NCI-H2107 treated with DMSO at 0.1 percent for 48 hours (cell line): ENCODE results near the gene CKAP4.
"Not testable (repeated sequence)": the region's sequence is repeated elsewhere in the genome, so short reads cannot be mapped to it uniquely, and the experiment has no call there.

Source experiments
- DNase-seq: peaks from one replicate; lab custom pipeline; 2025; ENCODE audit not compliant: unreplicated experiment; lab: John Stamatoyannopoulos, UW

Gene CKAP4

GRCh38 chr12:106247674-106248311 lies at the start of gene CKAP4:
TSS of gene CKAP4 (minus strand) at chr12:106248020. CDS start at chr12:106247851, 169 bp downstream.
- DNase-seq, result no peak

GRCh38 chr12:106297075-106297474 lies 49.3 kb upstream of the CKAP4 start:
- no peak for DNase-seq

GRCh38 chr12:106296179-106296877 lies 48.5 kb upstream of the CKAP4 start:
- no peak for DNase-seq

- DNase-seq, result no peak
Observed at GRCh38 chr12:106292339-106292738, 44.5 kb upstream of the CKAP4 start.

GRCh38 chr12:106291342-106291741 lies 43.5 kb upstream of the CKAP4 start:
- no peak for DNase-seq

GRCh38 chr12:106290666-106291065 lies 42.8 kb upstream of the CKAP4 start:
- DNase-seq, result no peak

GRCh38 chr12:106289196-106289681 lies 41.4 kb upstream of the CKAP4 start:
- DNase-seq, result no peak

- DNase-seq, result no peak
Observed at GRCh38 chr12:106288494-106289195, 40.8 kb upstream of the CKAP4 start.

- DNase-seq, result no peak
Observed at GRCh38 chr12:106288101-106288493, 40.3 kb upstream of the CKAP4 start.

GRCh38 chr12:106287364-106287763 lies 39.5 kb upstream of the CKAP4 start:
- DNase-seq, result no peak

GRCh38 chr12:106286576-106287162 lies 38.8 kb upstream of the CKAP4 start:
- DNase-seq, result not testable (repeated sequence)

GRCh38 chr12:106285982-106286381 lies 38.2 kb upstream of the CKAP4 start:
- DNase-seq, result peak; percentile 20

GRCh38 chr12:106284358-106285105 lies 36.7 kb upstream of the CKAP4 start:
- DNase-seq, result peak; percentile 45

- no peak for DNase-seq
Observed at GRCh38 chr12:106282457-106283097, 34.8 kb upstream of the CKAP4 start.

GRCh38 chr12:106281804-106282203 lies 34.0 kb upstream of the CKAP4 start:
- no peak for DNase-seq

GRCh38 chr12:106281056-106281782 lies 33.4 kb upstream of the CKAP4 start:
- no peak for DNase-seq

- DNase-seq, result no peak
Observed at GRCh38 chr12:106280106-106280505, 32.3 kb upstream of the CKAP4 start.

- no peak for DNase-seq
Observed at GRCh38 chr12:106276032-106276740, 28.4 kb upstream of the CKAP4 start.

- no peak for DNase-seq
Observed at GRCh38 chr12:106275458-106275857, 27.6 kb upstream of the CKAP4 start.
